K562 (cell line): Measurements from ENCODE around the gene MICOS13. TPM values are rescaled to one million over a fixed set of nuclear protein-coding genes. Genes with fewer than 3 reads are reported as not detected.
A peak's percentile ranks its signal among the peaks of the same experiment; 100 is the strongest.

ENCODE experiments used
- ATF1 ChIP-seq, 2 experiments: fragments of 450-650 bp in 1 of 2; IDR thresholded peaks; 2 replicates each; pipeline ENCODE4 v1.6.1; 2016; ENCODE audit warnings: missing compliant biosample characterization in 1 of 2, missing genetic modification characterization in 1 of 2
- EHMT2 ChIP-seq: fragments of 450-650 bp; IDR thresholded peaks from 2 replicates; pipeline ENCODE4 v1.6.1; 2018; ENCODE audit warnings: antibody characterized with exemption
- ELF4 ChIP-seq: fragments of 450-650 bp; formaldehyde crosslinking; IDR thresholded peaks from 2 replicates; pipeline ENCODE4 v1.4.0; 2022; ENCODE audit warnings: missing genetic modification characterization
- LCOR ChIP-seq: sonication (generic); formaldehyde crosslinking; IDR thresholded peaks from 2 replicates; pipeline ENCODE4 v1.8.0; 2022; ENCODE audit warnings: mild to moderate bottlenecking, missing genetic modification reagents
- MBD2 ChIP-seq: sonication (generic); IDR thresholded peaks from 2 replicates; pipeline ENCODE4 v1.6.1; 2016; ENCODE audit warnings: low read depth, borderline replicate concordance
- MYBL2 ChIP-seq, 2 experiments: fragments of 450-650 bp in 1 of 2; sonication (generic) in 1 of 2; formaldehyde crosslinking in 1 of 2; IDR thresholded peaks; 2 replicates each; pipeline versions ENCODE4 v1.6.1 to v1.8.1; 2017 to 2022; ENCODE audit warnings: borderline replicate concordance in 1 of 2, inconsistent platforms in 1 of 2, low read depth in 1 of 2, mild to moderate bottlenecking in 1 of 2, missing genetic modification reagents in 1 of 2, moderate library complexity in 1 of 2
- NCOA1 ChIP-seq: fragments of 450-650 bp; IDR thresholded peaks from 2 replicates; pipeline ENCODE4 v1.6.1; 2016; ENCODE audit warnings: low read depth
- POLR2A ChIP-seq: fragments of 450-650 bp; conservative IDR thresholded peaks from 2 replicates; pipeline ENCODE4 v1.6.1; 2016
- POLR2B ChIP-seq: fragments of 450-650 bp; IDR thresholded peaks from 2 replicates; pipeline ENCODE4 v1.6.1; 2018; ENCODE audit warnings: low read depth; ENCODE audit not compliant: partially characterized antibody
- RCOR1 ChIP-seq, 2 experiments: IDR thresholded peaks; 2 replicates each; pipeline ENCODE4 v1.6.1; 2012; ENCODE audit warnings: low read depth in 2 of 2, low read length in 2 of 2, borderline replicate concordance in 1 of 2, improper control_type of control experiment in 1 of 2
- SETDB1 ChIP-seq: IDR thresholded peaks from one replicate; pipeline ENCODE4 v1.6.1; 2012; ENCODE audit warnings: low read length, control low read depth, inconsistent platforms
- SP2 ChIP-seq: IDR thresholded peaks from 2 replicates; pipeline ENCODE4 v1.6.1; 2011; ENCODE audit warnings: mild to moderate bottlenecking, low read depth, low read length, moderate library complexity; ENCODE audit not compliant: poor library complexity, severe bottlenecking; ENCODE audit errors: extremely low read depth
- SUPT5H ChIP-seq: fragments of 450-650 bp; IDR thresholded peaks from 2 replicates; pipeline ENCODE4 v1.6.1; 2016
- YY1 ChIP-seq, 3 experiments: IDR thresholded peaks; 2 replicates each; pipeline ENCODE4 v1.6.1; 2011; ENCODE audit warnings: low read length in 2 of 3, mild to moderate bottlenecking in 2 of 3, moderate library complexity in 2 of 3, borderline replicate concordance in 1 of 3, control low read depth in 1 of 3, low read depth in 1 of 3; ENCODE audit not compliant: insufficient read depth in 3 of 3, insufficient replicate concordance in 2 of 3, control insufficient read depth in 1 of 3, insufficient read length in 1 of 3; ENCODE audit errors: extremely low read depth in 1 of 3
- ZC3H8 ChIP-seq: fragments of 450-650 bp; IDR thresholded peaks from 2 replicates; pipeline ENCODE4 v1.6.1; 2017
- ZFP30 ChIP-seq: fragments of 250-450 bp; sonication (Bioruptor Pico); IDR thresholded peaks from 2 replicates; pipeline ENCODE4 v1.8.0; 2022; ENCODE audit warnings: moderate library complexity, mild to moderate bottlenecking, inconsistent platforms, borderline replicate concordance
- polyA plus RNA-seq, 8 experiments: library from polyadenylated mRNA; depleted of rRNA in 4 of 8; stranded (reverse) in 5 of 8; unstranded in 3 of 8; fragments of >200 nt; fragmentation: Nextera tagmentation in 2 of 8; fragmentation: Illumina TruSeq in 1 of 8; extraction: Ambion mirVana in 2 of 8; extraction: Trizol in 1 of 8; gene quantifications; 2 replicates each; pipeline versions ENCODE4 v1.2.1 to v1.2.3, GENCODE V29; 2011 to 2014; ENCODE audit warnings: inconsistent platforms in 1 of 8, missing spikeins in 1 of 8
- total RNA-seq, 7 experiments: library from RNA; depleted of rRNA in 6 of 7; stranded (reverse); fragments of >200 nt in 6 of 7; fragmentation: Illumina TruSeq in 2 of 7; extraction: Trizol in 2 of 7; gene quantifications; 2 replicates each; pipeline versions ENCODE4 v1.2.1 to v1.2.3, GENCODE V29; 2011 to 2021; ENCODE audit warnings: low replicate concordance in 1 of 7
- TF ChIP-seq, protein P1 (sequence below): IDR thresholded peaks from 3 replicates; pipeline ENCODE4 v1.6.1; 2011; ENCODE audit warnings: borderline replicate concordance, mild to moderate bottlenecking, moderate library complexity; ENCODE audit not compliant: insufficient read length; ENCODE audit errors: extremely low read depth
- TF ChIP-seq, protein P2 (sequence below), 2 experiments: fragments of 450-650 bp in 1 of 2; IDR thresholded peaks; 2 replicates each; pipeline ENCODE4 v1.6.1; 2011 to 2017; ENCODE audit warnings: low read depth in 2 of 2, antibody characterized with exemption in 1 of 2, borderline replicate concordance in 1 of 2, low read length in 1 of 2, mild to moderate bottlenecking in 1 of 2, mixed read lengths in 1 of 2; ENCODE audit not compliant: control insufficient read depth in 1 of 2
- TF ChIP-seq, protein P3 (sequence below): fragments of 450-650 bp; formaldehyde crosslinking; IDR thresholded peaks from 2 replicates; pipeline ENCODE4 v1.4.0; 2022; ENCODE audit warnings: missing genetic modification characterization

MICOS13 gene
- total and polyA plus RNA-seq, 9 of the 15 experiments (the other 6 are each of a cell fraction or from before 2014, with no cell fraction given), result 15.5 to 220 (median 49.4) TPM

DNA sequence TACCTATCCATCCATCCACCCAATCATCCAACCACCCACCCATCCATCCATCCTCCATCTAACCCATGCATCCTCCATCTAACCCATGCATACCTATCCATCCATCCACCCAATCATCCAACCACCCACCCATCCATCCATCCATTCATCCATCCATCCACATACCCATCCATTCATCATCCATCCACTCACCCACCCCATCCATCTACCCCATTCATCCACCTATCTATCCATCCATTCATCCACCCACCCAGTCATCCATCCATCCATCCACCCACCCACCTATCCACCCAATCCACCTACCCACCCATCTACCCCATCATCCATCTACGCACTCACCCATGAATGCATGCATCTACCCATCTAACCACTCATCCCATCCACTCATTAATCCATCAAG, 6.6 kb downstream of the MICOS13 start (continued):
- TF ChIP-seq ELF4 (CRISPR knock-in tag) (0 out of 2 replicates have a peak, but pooled peaks have one; percentile 43), MYBL2 (IDR thresholded peaks at IDR 0.05; ENCODE audit: low read depth) (no peak), MYBL2 (CRISPR knock-in tag; IDR thresholded peaks at IDR 0.05; ENCODE audit: borderline replicate concordance) (no peak), SETDB1 (no peak), ZFP30 (no peak), ZC3H8 (no peak), POLR2B (peak; percentile 43), NCOA1 (no peak), RCOR1 (IDR thresholded peaks at IDR 0.05; ENCODE audit: borderline replicate concordance in 1 of 2, low read depth in 2 of 2, low read length in 2 of 2) (no peak), ATF1 (CRISPR knock-in tag; IDR thresholded peaks at IDR 0.05) (no peak), ATF1 (tag; IDR thresholded peaks at IDR 0.05) (no peak), SP2 (no peak), YY1 (IDR thresholded peaks at IDR 0.05; ENCODE audit: borderline replicate concordance in 1 of 3, control insufficient read depth in 1 of 3, extremely low read depth in 1 of 3, insufficient read depth in 3 of 3, insufficient read length in 1 of 3, insufficient replicate concordance in 2 of 3, low read depth in 1 of 3, low read length in 2 of 3) (no peak), EHMT2 (peak; percentile 55; the same call in 1 of the 2 replicates), SUPT5H (peak; percentile 36; the same call in 1 of the 2 replicates), POLR2A (peak; percentile 39), LCOR (no peak), MBD2 (no peak)
- TF ChIP-seq, protein P1, sequence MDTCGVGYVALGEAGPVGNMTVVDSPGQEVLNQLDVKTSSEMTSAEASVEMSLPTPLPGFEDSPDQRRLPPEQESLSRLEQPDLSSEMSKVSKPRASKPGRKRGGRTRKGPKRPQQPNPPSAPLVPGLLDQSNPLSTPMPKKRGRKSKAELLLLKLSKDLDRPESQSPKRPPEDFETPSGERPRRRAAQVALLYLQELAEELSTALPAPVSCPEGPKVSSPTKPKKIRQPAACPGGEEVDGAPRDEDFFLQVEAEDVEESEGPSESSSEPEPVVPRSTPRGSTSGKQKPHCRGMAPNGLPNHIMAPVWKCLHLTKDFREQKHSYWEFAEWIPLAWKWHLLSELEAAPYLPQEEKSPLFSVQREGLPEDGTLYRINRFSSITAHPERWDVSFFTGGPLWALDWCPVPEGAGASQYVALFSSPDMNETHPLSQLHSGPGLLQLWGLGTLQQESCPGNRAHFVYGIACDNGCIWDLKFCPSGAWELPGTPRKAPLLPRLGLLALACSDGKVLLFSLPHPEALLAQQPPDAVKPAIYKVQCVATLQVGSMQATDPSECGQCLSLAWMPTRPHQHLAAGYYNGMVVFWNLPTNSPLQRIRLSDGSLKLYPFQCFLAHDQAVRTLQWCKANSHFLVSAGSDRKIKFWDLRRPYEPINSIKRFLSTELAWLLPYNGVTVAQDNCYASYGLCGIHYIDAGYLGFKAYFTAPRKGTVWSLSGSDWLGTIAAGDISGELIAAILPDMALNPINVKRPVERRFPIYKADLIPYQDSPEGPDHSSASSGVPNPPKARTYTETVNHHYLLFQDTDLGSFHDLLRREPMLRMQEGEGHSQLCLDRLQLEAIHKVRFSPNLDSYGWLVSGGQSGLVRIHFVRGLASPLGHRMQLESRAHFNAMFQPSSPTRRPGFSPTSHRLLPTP, result no peak
- TF ChIP-seq, protein P2, sequence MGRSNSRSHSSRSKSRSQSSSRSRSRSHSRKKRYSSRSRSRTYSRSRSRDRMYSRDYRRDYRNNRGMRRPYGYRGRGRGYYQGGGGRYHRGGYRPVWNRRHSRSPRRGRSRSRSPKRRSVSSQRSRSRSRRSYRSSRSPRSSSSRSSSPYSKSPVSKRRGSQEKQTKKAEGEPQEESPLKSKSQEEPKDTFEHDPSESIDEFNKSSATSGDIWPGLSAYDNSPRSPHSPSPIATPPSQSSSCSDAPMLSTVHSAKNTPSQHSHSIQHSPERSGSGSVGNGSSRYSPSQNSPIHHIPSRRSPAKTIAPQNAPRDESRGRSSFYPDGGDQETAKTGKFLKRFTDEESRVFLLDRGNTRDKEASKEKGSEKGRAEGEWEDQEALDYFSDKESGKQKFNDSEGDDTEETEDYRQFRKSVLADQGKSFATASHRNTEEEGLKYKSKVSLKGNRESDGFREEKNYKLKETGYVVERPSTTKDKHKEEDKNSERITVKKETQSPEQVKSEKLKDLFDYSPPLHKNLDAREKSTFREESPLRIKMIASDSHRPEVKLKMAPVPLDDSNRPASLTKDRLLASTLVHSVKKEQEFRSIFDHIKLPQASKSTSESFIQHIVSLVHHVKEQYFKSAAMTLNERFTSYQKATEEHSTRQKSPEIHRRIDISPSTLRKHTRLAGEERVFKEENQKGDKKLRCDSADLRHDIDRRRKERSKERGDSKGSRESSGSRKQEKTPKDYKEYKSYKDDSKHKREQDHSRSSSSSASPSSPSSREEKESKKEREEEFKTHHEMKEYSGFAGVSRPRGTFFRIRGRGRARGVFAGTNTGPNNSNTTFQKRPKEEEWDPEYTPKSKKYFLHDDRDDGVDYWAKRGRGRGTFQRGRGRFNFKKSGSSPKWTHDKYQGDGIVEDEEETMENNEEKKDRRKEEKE (IDR thresholded peaks at IDR 0.05; ENCODE audit: borderline replicate concordance in 1 of 2, control insufficient read depth in 1 of 2, low read depth in 2 of 2, low read length in 1 of 2), result no peak; a peak in 1 of 4 replicates
- TF ChIP-seq, protein P3, sequence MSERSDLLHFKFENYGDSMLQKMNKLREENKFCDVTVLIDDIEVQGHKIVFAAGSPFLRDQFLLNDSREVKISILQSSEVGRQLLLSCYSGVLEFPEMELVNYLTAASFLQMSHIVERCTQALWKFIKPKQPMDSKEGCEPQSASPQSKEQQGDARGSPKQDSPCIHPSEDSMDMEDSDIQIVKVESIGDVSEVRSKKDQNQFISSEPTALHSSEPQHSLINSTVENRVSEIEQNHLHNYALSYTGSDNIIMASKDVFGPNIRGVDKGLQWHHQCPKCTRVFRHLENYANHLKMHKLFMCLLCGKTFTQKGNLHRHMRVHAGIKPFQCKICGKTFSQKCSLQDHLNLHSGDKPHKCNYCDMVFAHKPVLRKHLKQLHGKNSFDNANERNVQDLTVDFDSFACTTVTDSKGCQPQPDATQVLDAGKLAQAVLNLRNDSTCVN (CRISPR knock-in tag), result peak; percentile 10; the same call in 1 of the 2 replicates
